Trophoblast cell (in vitro differentiated cells and primary cell): ENCODE results near the gene SAMD11.

ENCODE experiments used
- DNase-seq, 2 donors: peaks; one replicate each; pipeline ENCODE4 v3.0.0-alpha.2; 2016
- H2AFZ ChIP-seq: 2 replicates; pipeline ENCODE4 v1.6.1; 2013; ENCODE audit warnings: low read length, moderate library complexity, mild to moderate bottlenecking; ENCODE audit not compliant: insufficient read depth, poor library complexity
- H2AK5ac ChIP-seq: 2 replicates; pipeline ENCODE4 v1.6.1; 2013; ENCODE audit warnings: mild to moderate bottlenecking, low read length
- H2BK120ac ChIP-seq: 2 replicates; pipeline ENCODE4 v1.6.1; 2013; ENCODE audit warnings: low read length, mild to moderate bottlenecking, moderate library complexity; ENCODE audit not compliant: insufficient read depth, poor library complexity
- H2BK12ac ChIP-seq: 2 replicates; pipeline ENCODE4 v1.6.1; 2013; ENCODE audit warnings: mild to moderate bottlenecking, low read length, moderate library complexity
- H2BK5ac ChIP-seq: 2 replicates; pipeline ENCODE4 v1.6.1; 2013; ENCODE audit warnings: low read length, low read depth, moderate library complexity, mild to moderate bottlenecking; ENCODE audit not compliant: poor library complexity
- H3K14ac ChIP-seq: 2 replicates; pipeline ENCODE4 v1.6.1; 2013; ENCODE audit warnings: mild to moderate bottlenecking, low read length
- H3K18ac ChIP-seq: 2 replicates; pipeline ENCODE4 v1.6.1; 2013; ENCODE audit warnings: mild to moderate bottlenecking, low read length
- H3K23ac ChIP-seq: 2 replicates; pipeline ENCODE4 v1.6.1; 2013; ENCODE audit warnings: low read length
- H3K27ac ChIP-seq: 2 replicates; pipeline ENCODE4 v1.5.1; 2013; ENCODE audit warnings: low read depth, mild to moderate bottlenecking, inconsistent platforms, low read length, moderate library complexity
- H3K27me3 ChIP-seq: 2 replicates; pipeline ENCODE4 v1.6.1; 2013; ENCODE audit warnings: inconsistent platforms, mild to moderate bottlenecking, low read length, moderate library complexity; ENCODE audit not compliant: insufficient read depth
- H3K36me3 ChIP-seq, 2 experiments: 1 replicate in 1 of 2; 2 replicates in 1 of 2; pipeline ENCODE4 v1.6.1; 2013; ENCODE audit warnings: low read length in 2 of 2, mild to moderate bottlenecking in 2 of 2, moderate library complexity in 1 of 2; ENCODE audit not compliant: insufficient read depth in 2 of 2, control insufficient read depth in 1 of 2
- H3K4ac ChIP-seq: 2 replicates; pipeline ENCODE4 v1.6.1; 2013; ENCODE audit warnings: low read depth, mild to moderate bottlenecking, low read length, moderate library complexity
- H3K4me1 ChIP-seq, 2 experiments: 1 replicate in 1 of 2; 2 replicates in 1 of 2; pipeline ENCODE4 v1.6.1; 2013; ENCODE audit warnings: low read length in 2 of 2, mild to moderate bottlenecking in 2 of 2, moderate library complexity in 1 of 2; ENCODE audit not compliant: insufficient read depth in 2 of 2, control insufficient read depth in 1 of 2
- H3K4me2 ChIP-seq: 2 replicates; pipeline ENCODE4 v1.6.1; 2013; ENCODE audit warnings: inconsistent platforms, mild to moderate bottlenecking, low read length, moderate library complexity
- H3K4me3 ChIP-seq: 2 replicates; pipeline ENCODE4 v1.5.1; 2013; ENCODE audit warnings: mild to moderate bottlenecking, low read depth, low read length, inconsistent platforms
- H3K79me1 ChIP-seq: one replicate; pipeline ENCODE4 v1.6.1; 2013; ENCODE audit warnings: low read length
- H3K79me2 ChIP-seq: 2 replicates; pipeline ENCODE4 v1.6.1; 2013; ENCODE audit warnings: low read length, mild to moderate bottlenecking; ENCODE audit not compliant: control insufficient read depth, insufficient read depth, poor library complexity
- H3K9ac ChIP-seq: 2 replicates; pipeline ENCODE4 v1.6.1; 2013; ENCODE audit warnings: mild to moderate bottlenecking, low read length
- H3K9me3 ChIP-seq: 2 replicates; pipeline ENCODE4 v1.6.1; 2013; ENCODE audit warnings: low read depth, mild to moderate bottlenecking, control low read depth, inconsistent platforms, low read length; ENCODE audit not compliant: insufficient read depth
- H4K12ac ChIP-seq: 2 replicates; pipeline ENCODE4 v1.6.1; 2013; ENCODE audit warnings: low read depth, mild to moderate bottlenecking, low read length, moderate library complexity
- H4K8ac ChIP-seq: 2 replicates; pipeline ENCODE4 v1.6.1; 2013; ENCODE audit warnings: low read depth, mild to moderate bottlenecking, low read length, moderate library complexity
- H4K91ac ChIP-seq: one replicate; pipeline ENCODE4 v1.6.1; 2013; ENCODE audit warnings: low read depth, mild to moderate bottlenecking, low read length, moderate library complexity
- WGBS: extraction: QIAGEN DNeasy Blood & Tissue Kit; methylation state at CpG from one replicate; pipeline ENCODE4 v1.1.7; 2013; ENCODE audit warnings: missing lambda C conversion rate; ENCODE audit not compliant: insufficient read length, insufficient coverage; ENCODE audit errors: extremely low coverage; 5-methylcytosine and 5-hydroxymethylcytosine counted together

The SAMD11 gene

GRCh38 chr1:971751-972506 is 48.2 kb downstream of the SAMD11 start:
- DNase-seq, result no peak
- H4K12ac ChIP-seq, result no peak overlapping the region
- H3K79me1 ChIP-seq, result no peaks in the 10 kb centered on the region
- H3K79me2 ChIP-seq, result no peaks in the 10 kb centered on the region
- H3K27ac ChIP-seq, result no peak overlapping the region
- WGBS, result no CpG with 5 or more reads among the region's 34 CpGs
- no peak overlapping the region for H3K4me2 ChIP-seq
- H3K18ac ChIP-seq, result no peak overlapping the region
- peaks cover 1% of the 10 kb centered on the region for H3K9me3 ChIP-seq
- no peak overlapping the region for H3K14ac ChIP-seq
- H3K4ac ChIP-seq, result no peak overlapping the region
- no peak overlapping the region for H2BK12ac ChIP-seq
- peak overlapping the region; percentile 12 for H4K91ac ChIP-seq
- H2BK5ac ChIP-seq, result no peak overlapping the region
- H4K8ac ChIP-seq, result no peak overlapping the region
- peaks cover 9 to 22% of the 10 kb centered on the region in 2 experiments for H3K4me1 ChIP-seq
- no peak overlapping the region for H3K9ac ChIP-seq
- no peak overlapping the region for H2AFZ ChIP-seq
- no peak overlapping the region for H2BK120ac ChIP-seq
- no peak overlapping the region for H3K4me3 ChIP-seq
- H3K27me3 ChIP-seq, result peaks cover 3% of the 10 kb centered on the region
- no peak overlapping the region for H2AK5ac ChIP-seq
- H3K36me3 ChIP-seq, result no peaks in the 10 kb centered on the region
- H3K23ac ChIP-seq, result no peak overlapping the region

DNA sequence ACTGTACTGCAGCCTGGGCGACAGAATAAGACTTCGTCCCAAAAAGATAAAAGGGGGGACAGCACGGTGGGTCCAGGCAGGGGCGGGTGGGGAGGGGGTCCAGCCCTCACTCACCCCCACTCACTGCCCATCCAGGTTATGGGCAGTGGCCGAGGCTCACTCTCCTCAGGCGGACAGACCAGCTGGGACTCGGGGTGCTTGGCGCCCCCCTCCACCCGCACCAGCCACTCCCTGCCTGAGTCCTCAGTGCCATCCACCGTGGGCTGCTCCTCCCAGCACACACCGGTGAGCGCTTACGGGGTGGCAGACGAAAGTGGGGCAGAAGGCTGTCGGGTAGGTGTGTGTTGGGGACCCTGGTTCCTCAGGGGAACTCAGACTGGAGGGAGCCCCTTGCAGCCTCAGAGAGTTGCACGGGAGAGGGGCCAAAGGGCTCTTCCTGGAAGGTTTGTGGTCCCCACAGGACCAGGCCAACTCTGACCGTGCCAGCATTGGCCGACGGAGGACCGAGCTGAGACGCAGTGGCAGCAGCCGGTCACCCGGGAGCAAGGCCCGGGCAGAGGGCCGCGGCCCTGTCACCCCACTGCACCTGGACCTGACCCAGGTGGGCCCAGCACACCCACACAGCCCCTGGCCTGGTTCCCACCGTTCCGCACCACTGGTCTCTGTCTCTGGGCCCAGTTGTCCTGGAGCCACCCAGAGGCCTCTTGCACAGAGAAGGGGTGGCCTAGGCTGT is 49.2 kb downstream of the SAMD11 start:
- H2BK12ac ChIP-seq, result no peak overlapping the region
- H4K91ac ChIP-seq, result no peak overlapping the region
- H3K27me3 ChIP-seq, result peaks cover 3% of the 10 kb centered on the region
- H3K79me2 ChIP-seq, result no peaks in the 10 kb centered on the region
- H3K9ac ChIP-seq, result no peak overlapping the region
- H3K4ac ChIP-seq, result no peak overlapping the region
- no peak overlapping the region for H4K8ac ChIP-seq
- H2AFZ ChIP-seq, result no peak overlapping the region
- H2AK5ac ChIP-seq, result no peak overlapping the region
- H3K4me3 ChIP-seq, result no peak overlapping the region
- no peak overlapping the region for H3K4me2 ChIP-seq
- no peak overlapping the region for H3K14ac ChIP-seq
- peaks cover 1% of the 10 kb centered on the region for H3K9me3 ChIP-seq
- no peak for DNase-seq
- H3K79me1 ChIP-seq, result no peaks in the 10 kb centered on the region
- no peak overlapping the region for H2BK120ac ChIP-seq
- peaks cover 7 to 17% of the 10 kb centered on the region in 2 experiments for H3K4me1 ChIP-seq
- H3K18ac ChIP-seq, result no peak overlapping the region
- H3K27ac ChIP-seq, result no peak overlapping the region
- no CpG with 5 or more reads among the region's 28 CpGs for WGBS
- no peaks in the 10 kb centered on the region for H3K36me3 ChIP-seq
- H2BK5ac ChIP-seq, result no peak overlapping the region
- H3K23ac ChIP-seq, result no peak overlapping the region
- H4K12ac ChIP-seq, result no peak overlapping the region

DNA sequence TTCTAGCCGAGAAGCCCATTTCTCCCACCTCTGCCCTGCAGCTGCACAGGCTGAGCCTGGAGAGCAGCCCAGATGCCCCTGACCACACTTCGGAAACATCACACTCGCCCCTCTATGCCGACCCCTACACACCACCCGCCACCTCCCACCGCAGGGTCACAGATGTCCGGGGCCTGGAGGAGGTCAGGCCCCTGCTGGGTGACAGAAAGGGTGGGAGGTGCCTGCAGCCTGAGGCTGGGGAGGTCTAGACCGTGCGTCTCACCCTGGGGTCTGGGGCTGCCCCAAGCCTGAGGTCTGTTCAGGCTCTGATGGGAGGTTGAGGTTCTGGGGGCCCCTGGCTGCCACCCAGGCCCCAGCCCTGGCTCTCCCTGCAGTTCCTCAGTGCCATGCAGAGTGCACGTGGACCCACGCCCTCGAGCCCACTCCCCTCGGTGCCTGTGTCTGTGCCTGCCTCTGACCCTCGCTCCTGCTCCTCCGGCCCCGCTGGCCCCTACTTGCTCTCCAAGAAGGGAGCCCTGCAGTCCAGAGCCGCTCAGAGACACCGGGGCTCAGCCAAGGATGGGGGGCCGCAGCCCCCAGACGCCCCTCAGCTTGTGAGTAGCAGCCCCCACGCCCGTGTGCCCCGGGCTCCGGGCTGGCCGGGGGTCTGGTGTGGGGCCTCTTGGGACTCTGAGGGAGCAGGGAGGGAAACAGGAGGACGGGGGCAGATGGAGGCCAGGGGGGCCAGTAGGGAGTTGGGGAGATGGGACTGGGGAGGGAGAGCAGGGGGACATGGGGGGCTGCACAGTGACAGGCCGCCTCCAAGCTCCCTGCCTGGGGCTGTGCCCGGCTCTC is 50.0 kb downstream of the SAMD11 start:
- no peak overlapping the region for H2AFZ ChIP-seq
- no peaks in the 10 kb centered on the region for H3K36me3 ChIP-seq
- H4K8ac ChIP-seq, result no peak overlapping the region
- no peak overlapping the region for H3K23ac ChIP-seq
- no peak overlapping the region for H2AK5ac ChIP-seq
- no peak overlapping the region for H3K27ac ChIP-seq
- H4K12ac ChIP-seq, result no peak overlapping the region
- H3K27me3 ChIP-seq, result peaks cover 3% of the 10 kb centered on the region
- no peak overlapping the region for H3K9ac ChIP-seq
- DNase-seq, result no peak
- H3K4me3 ChIP-seq, result no peak overlapping the region
- H4K91ac ChIP-seq, result no peak overlapping the region
- H3K14ac ChIP-seq, result no peak overlapping the region
- no peaks in the 10 kb centered on the region for H3K79me2 ChIP-seq
- no peak overlapping the region for H2BK120ac ChIP-seq
- no peak overlapping the region for H3K18ac ChIP-seq
- no CpG with 5 or more reads among the region's 28 CpGs for WGBS
- H3K4me1 ChIP-seq, result peaks cover 7 to 17% of the 10 kb centered on the region in 2 experiments
- peaks cover 1% of the 10 kb centered on the region for H3K9me3 ChIP-seq
- no peak overlapping the region for H2BK5ac ChIP-seq
- H3K4ac ChIP-seq, result no peak overlapping the region
- H3K4me2 ChIP-seq, result no peak overlapping the region
- no peak overlapping the region for H2BK12ac ChIP-seq
- H3K79me1 ChIP-seq, result no peaks in the 10 kb centered on the region

GRCh38 chr1:974293-974640 is 50.5 kb downstream of the SAMD11 start:
- Histone ChIP-seq H3K4me2 (no peak overlapping the region), H4K91ac (no peak overlapping the region), H3K27me3 (peaks cover 3% of the 10 kb centered on the region), H3K79me2 (no peaks in the 10 kb centered on the region), H3K23ac (no peak overlapping the region), H3K4me3 (no peak overlapping the region), H3K4me1 (peaks cover 7 to 17% of the 10 kb centered on the region in 2 experiments), H4K12ac (no peak overlapping the region), H3K27ac (no peak overlapping the region), H3K9me3 (peaks cover 1% of the 10 kb centered on the region), H2BK5ac (no peak overlapping the region), H2BK12ac (no peak overlapping the region), H2AK5ac (no peak overlapping the region), H3K18ac (no peak overlapping the region), H4K8ac (no peak overlapping the region), H3K9ac (no peak overlapping the region), H3K36me3 (no peaks in the 10 kb centered on the region), H2AFZ (no peak overlapping the region), H3K4ac (no peak overlapping the region), H3K79me1 (no peaks in the 10 kb centered on the region), H3K14ac (no peak overlapping the region), H2BK120ac (no peak overlapping the region)
- DNase-seq, result no peak
- WGBS, result no CpG with 5 or more reads among the region's 11 CpGs
